ENCODE data around the gene MGRN1. TPM values are rescaled to one million over a fixed set of nuclear protein-coding genes. Genes with fewer than 3 reads are reported as not detected.

The MGRN1 gene
- total and polyA plus RNA-seq, 8 donors: 13.2 to 469 (median 56.1) TPM

DNA sequence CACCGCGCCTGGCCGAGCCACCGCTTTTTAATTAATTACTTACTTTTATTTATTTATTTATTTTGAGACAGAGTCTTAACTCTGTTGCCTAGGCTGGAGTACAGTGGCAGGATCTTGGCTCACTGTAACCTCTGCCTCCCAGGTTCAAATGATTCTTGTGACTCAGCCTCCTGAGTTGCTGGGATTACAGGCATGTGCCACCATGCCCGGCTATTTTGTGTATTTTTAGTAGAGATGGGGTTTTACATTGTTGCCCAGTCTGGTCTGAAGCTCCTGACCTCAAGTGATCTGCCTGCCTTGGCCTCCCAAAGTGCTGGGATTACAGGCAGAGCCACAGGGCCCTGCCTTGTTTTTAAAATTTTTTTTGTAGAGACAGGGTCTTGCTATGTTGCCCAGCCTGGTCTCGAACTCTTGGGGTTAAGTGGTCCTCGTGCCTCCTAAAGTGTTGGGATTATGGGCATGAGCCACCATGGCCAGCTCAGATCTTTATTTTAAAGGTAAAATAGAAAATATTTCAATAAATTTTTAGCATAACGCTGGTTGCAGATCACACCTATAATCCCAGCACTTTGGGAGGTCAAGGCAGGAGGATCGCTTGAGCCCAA lies 50.4 kb downstream of the MGRN1 start:
- TF ChIP-seq, protein P1, sequence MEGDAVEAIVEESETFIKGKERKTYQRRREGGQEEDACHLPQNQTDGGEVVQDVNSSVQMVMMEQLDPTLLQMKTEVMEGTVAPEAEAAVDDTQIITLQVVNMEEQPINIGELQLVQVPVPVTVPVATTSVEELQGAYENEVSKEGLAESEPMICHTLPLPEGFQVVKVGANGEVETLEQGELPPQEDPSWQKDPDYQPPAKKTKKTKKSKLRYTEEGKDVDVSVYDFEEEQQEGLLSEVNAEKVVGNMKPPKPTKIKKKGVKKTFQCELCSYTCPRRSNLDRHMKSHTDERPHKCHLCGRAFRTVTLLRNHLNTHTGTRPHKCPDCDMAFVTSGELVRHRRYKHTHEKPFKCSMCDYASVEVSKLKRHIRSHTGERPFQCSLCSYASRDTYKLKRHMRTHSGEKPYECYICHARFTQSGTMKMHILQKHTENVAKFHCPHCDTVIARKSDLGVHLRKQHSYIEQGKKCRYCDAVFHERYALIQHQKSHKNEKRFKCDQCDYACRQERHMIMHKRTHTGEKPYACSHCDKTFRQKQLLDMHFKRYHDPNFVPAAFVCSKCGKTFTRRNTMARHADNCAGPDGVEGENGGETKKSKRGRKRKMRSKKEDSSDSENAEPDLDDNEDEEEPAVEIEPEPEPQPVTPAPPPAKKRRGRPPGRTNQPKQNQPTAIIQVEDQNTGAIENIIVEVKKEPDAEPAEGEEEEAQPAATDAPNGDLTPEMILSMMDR (IDR thresholded peaks at IDR 0.05): no peak
- no peak for TF ChIP-seq EP300 (IDR thresholded peaks at IDR 0.05)
- TF ChIP-seq POLR2AphosphoS5 (IDR thresholded peaks at IDR 0.05): no peak
- TF ChIP-seq POLR2A (IDR thresholded peaks at IDR 0.05): no peak
- Histone ChIP-seq H3K27me3 (no peaks in the 10 kb centered on the region), H3K4me1 (peaks cover 11 to 39% (median 18%) of the 10 kb centered on the region in 4 donors), H3K4me3 (no peak overlapping the region), H3K27ac (no peak overlapping the region), H3K9me3 (no peaks in the 10 kb centered on the region), H3K36me3 (peaks cover 25 to 97% (median 87%) of the 10 kb centered on the region in 4 donors)
- DNase-seq: no peak
- WGBS, 5 donors: 92 to 98% (median 95%) methylated on average over 9 of the region's 9 CpGs
- intact Hi-C loops (cut with DNase I; ENCODE audit: low total_unique reads): no loop called here

DNA sequence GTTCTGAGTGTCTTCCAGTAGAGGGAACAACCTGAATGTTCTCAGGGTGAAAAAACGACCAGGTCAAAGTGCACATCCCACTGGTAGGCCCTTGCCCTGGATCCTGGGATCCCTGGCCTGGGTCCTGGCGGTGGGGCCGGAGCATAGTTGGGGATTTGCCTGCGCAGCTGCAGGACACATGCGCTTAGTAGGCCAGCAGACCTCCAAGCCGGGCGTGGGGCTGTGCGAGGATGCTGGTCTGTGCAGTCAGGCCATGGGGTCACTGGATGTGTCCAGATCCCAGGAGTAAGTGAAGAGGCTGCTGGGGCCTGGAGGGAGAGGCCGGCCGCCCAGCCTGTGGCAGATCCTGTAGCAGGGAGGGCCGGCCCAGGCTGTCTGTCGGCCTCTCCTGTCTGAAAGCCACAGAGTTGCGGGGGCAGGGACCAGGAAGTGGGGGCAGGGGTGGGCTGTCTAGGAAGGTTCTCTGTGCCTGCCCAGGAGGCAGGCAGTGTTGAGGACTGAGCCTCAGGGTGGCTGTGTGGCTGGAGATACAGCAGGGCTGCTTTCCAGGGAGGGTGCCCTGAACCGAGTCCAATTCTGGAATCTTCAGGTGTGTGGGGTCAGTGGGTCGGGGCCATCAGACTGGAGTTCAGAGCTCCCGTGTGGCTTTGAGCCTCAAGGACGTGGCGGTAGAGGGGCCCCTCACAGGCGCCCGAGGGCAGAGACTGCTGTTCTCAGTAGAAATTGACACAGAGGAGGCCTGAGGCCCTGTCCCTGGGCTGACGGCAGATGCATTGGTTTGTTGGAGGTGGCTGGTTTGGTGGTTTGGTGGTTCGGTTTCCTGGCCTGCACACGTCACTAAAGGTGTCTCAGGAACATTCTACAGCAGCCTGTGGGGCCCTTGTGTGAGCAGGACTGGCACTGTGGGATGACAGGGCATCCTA lies 51.5 kb downstream of the MGRN1 start:
- TF ChIP-seq POLR2A (IDR thresholded peaks at IDR 0.05) (no peak), POLR2AphosphoS5 (IDR thresholded peaks at IDR 0.05) (no peak), EP300 (IDR thresholded peaks at IDR 0.05) (no peak)
- TF ChIP-seq, protein P1 (IDR thresholded peaks at IDR 0.05): no peak
- Histone ChIP-seq H3K36me3 (peaks cover 23 to 95% (median 85%) of the 10 kb centered on the region in 4 donors), H3K4me3 (no peak overlapping the region), H3K27me3 (no peaks in the 10 kb centered on the region), H3K9me3 (no peaks in the 10 kb centered on the region), H3K27ac (peak overlapping the region; percentile 29 to 70 (median 56)), H3K4me1 (peaks cover 18 to 47% (median 27%) of the 10 kb centered on the region in 4 donors)
- intact Hi-C loops (cut with DNase I; ENCODE audit: low total_unique reads): no loop called here
- no peak for DNase-seq
- 63 to 81% (median 74%) methylated on average over 14 to 23 of the region's 23 CpGs for WGBS, 5 donors

- Histone ChIP-seq H3K9me3 (no peaks in the 10 kb centered on the region), H3K4me3 (no peak overlapping the region), H3K27ac (peak overlapping the region in 4 of 5 donors; percentile 29 to 70 (median 56)), H3K36me3 (peaks cover 18 to 95% (median 84%) of the 10 kb centered on the region in 4 donors), H3K27me3 (no peaks in the 10 kb centered on the region), H3K4me1 (peaks cover 23 to 54% (median 32%) of the 10 kb centered on the region in 4 donors)
- WGBS, 5 donors: 65 to 79% (median 74%) methylated on average over 10 to 11 of the region's 11 CpGs
- no peak for DNase-seq
- intact Hi-C loops (cut with DNase I; ENCODE audit: low total_unique reads): no loop called here
- TF ChIP-seq, protein P1 (IDR thresholded peaks at IDR 0.05): no peak
- no peak for TF ChIP-seq EP300 (IDR thresholded peaks at IDR 0.05)
Measured at GRCh38 chr16:4676831-4677230, 52.2 kb downstream of the MGRN1 start.

DNA sequence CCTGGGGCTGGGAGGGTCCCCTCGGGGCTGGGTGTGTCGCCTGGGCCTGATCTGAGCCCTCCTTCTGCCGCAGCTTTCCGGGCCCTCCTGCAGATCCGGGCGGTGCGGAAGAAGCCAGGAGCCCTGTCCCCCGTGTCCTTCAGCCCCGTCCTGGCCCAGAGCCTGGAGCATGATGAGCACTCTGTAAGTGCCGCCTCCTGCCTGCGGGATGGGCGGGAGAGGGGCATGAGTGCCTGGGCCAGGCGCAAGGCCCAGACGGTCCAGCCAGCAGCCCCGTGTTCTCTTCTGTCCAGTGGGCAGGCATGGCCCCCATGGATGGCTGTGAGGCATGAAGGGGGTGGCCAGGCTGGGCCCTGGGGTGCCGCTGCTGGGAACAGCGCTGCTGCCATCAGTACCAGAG lies 52.8 kb downstream of the MGRN1 start:
- TF ChIP-seq, protein P1 (IDR thresholded peaks at IDR 0.05): no peak
- TF ChIP-seq EP300 (IDR thresholded peaks at IDR 0.05): no peak
- Histone ChIP-seq H3K36me3 (peaks cover 18 to 95% (median 85%) of the 10 kb centered on the region in 4 donors), H3K27me3 (no peaks in the 10 kb centered on the region), H3K27ac (peak overlapping the region in 3 of 5 donors; percentile 57 to 85 (median 70)), H3K9me3 (no peaks in the 10 kb centered on the region), H3K4me3 (no peak overlapping the region), H3K4me1 (peaks cover 25 to 60% (median 34%) of the 10 kb centered on the region in 4 donors)
- WGBS, 5 donors: 80 to 90% (median 87%) methylated on average over 3 to 17 of the region's 17 CpGs
- intact Hi-C loops (cut with DNase I; ENCODE audit: low total_unique reads): no loop called here
- DNase-seq: no peak
